Raji (cell line): ENCODE results near the gene CLDN5.

Source experiments
- POLR2A ChIP-seq: IDR thresholded peaks from 2 replicates; pipeline ENCODE4 v1.6.1; 2011; ENCODE audit warnings: low read depth, low read length, control low read depth; ENCODE audit not compliant: insufficient read depth

CLDN5 gene

DNA sequence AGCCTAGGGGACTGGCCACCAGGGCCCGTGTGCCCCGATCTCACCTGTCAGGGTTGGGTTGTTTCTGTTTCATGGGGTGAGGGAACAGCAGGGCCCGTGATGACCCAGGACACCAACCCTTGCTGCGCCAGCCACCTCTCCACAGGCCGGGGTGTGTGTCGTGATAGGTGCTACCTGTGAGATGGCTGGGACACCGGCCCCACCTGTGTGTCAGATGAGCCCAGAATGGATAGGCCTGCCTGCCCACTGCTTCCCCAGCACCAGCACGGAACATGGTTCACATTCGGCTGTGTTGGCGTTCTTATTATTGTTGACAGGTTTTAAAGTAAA, 7.1 kb downstream of the CLDN5 start:
- no peak for TF ChIP-seq POLR2A

DNA sequence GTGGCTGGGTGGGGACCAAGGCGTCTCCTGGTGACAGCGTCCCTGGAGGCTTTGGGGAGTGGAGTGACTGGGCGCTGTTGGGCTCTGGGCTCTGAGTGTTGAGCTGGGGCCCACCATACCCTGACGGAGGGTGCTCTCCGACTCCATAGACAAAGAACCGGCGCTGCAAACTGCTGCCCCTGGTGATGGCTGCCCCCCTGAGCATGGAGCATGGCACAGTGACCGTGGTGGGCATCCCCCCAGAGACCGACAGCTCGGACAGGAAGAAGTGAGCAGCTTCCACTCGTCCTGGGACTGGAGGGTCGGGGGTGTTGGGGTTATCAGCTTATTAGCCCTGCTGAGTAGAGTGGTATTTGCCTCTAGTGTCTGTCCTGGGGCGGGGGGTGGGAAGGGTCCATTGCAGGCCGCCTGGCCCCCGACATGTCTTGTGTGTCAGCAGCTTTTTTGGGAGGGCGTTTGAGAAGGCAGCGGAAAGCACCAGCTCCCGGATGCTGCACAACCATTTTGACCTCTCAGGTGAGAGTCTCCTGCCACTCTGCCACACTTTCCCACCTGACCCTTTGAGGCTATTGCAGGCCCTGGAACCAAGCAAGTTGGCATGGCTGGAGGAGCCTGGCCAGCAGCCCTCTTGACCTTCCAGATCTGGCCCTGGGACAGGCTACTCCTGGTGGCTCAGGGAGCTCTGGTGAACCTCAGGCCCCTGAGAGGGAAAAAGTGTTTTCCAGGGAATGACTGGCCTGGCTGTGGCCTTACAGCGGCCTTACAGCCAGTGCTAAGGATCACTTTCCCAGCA, 7.6 kb downstream of the CLDN5 start:
- no peak for TF ChIP-seq POLR2A

- no peak for TF ChIP-seq POLR2A
Observed at GRCh38 chr22:19515654-19516377, 8.4 kb downstream of the CLDN5 start.

GRCh38 chr22:19514831-19515565, 9.2 kb downstream of the CLDN5 start:
- no peak for TF ChIP-seq POLR2A

DNA sequence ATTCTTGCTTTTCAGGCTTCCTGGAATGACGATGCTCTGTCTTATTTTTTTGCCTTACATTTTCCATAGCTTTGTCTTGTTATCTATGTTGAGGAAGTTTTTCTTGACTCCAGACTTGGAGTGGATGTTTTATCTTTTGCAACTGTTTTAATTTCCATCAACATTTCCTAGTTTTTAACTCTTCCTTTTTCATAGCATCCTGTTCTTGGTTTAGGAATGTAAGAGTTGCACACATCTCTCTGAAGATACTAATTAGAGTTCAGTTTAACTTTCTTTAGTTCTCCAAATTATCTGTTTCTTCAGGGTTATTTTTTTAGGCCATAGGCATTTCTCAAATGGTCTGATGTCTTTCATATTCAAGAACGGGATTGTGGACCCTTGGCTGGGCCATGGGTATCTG, 10.4 kb downstream of the CLDN5 start:
- TF ChIP-seq POLR2A = no peak

DNA sequence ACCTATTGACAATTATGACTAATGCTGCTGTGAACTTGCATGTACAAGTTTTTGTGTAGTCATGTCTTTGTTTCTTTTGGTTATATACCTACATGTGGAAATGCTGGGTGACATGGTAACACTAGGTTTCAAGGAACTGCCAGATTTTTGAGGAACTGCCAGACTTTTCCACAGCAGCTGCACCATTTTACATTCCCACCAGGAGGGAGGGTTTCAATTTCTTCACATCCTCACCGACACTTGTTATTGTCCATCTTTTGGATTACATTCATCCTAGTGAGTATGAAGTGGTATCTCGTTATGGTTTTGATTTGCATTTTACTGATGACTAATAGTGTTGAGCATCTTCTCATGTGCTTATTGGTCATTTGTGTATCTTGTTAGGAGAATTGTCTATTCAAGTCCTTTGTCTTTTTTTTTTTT, 13.3 kb downstream of the CLDN5 start:
- no peak for TF ChIP-seq POLR2A

GRCh38 chr22:19509923-19510322, 14.3 kb downstream of the CLDN5 start:
- no peak for TF ChIP-seq POLR2A

DNA sequence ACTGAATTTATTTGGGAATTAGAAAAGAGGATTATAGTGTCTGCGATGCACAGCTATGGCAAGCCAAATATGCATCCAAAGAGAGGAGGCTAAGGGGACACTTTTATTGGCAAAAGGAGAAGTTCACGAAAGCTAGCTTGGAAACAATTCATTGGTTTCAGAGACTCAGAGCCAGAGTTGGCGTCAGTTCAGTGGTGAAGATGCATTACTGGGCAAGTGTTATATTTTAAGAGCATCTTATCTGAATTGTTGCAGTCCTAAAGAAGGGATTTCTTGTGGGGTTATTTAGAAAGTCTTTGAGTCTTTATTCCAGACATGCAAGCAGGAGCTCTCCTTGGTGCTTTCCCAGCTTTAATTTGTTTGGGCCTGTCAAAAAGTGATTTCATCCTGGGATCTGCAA, 15.0 kb downstream of the CLDN5 start:
- no peak for TF ChIP-seq POLR2A

DNA sequence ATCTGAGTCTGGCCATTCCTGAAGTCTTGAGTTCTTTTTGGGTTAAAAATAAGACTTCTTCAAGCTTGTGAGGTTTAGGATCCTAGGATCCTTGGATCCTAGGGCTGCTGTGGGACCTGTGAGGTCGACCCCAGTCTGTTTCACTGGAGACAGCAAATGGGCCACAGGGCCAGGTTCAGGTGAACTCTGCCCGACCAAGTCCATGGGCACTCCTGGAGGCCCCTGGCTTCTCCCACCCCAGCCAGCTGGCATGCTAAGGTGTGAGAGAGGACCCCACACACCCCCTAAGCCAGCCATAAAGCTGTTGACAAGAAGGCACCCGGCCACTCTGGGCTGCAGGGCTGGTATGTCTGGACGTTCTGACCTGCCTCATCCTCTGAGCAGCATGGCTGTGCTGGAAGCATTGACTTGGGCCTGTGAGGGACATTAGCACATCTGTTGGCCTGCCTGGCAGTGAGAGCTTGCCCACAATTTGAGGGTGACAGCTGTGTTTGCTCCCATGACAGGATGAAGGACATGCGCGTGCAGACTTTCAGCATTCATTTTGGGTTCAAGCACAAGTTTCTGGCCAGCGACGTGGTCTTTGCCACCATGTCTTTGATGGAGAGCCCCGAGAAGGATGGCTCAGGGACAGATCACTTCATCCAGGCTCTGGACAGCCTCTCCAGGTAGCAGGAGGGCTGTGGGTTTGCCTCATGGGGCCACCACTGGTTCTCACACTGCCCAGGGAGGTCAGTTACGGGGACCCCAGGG, 16.0 kb downstream of the CLDN5 start:
- no peak for TF ChIP-seq POLR2A

- TF ChIP-seq POLR2A = no peak
Observed at GRCh38 chr22:19507534-19507861, 16.7 kb downstream of the CLDN5 start.

DNA sequence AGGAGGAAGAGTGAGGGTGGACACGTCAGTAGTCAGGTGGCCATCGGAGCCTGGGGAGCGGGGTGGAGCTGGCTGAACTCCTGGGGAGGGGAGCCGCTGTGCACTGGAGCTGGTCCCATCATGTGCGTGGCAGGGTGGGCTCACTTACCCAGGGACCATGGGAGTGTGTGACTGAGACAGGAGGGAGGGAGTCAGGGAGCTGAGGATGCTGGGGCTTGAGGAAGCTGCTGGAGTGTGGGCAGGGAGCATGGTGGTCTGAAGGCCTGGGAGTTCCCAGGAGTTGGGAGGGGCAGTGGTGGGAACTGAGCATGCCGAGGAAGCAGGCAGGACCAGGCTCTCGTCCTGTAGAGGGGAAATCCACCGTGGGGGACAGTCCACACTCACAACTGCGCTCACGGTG, 18.0 kb downstream of the CLDN5 start:
- no peak for TF ChIP-seq POLR2A

- TF ChIP-seq POLR2A = no peak
Observed at GRCh38 chr22:19505735-19506126, 18.5 kb downstream of the CLDN5 start.

DNA sequence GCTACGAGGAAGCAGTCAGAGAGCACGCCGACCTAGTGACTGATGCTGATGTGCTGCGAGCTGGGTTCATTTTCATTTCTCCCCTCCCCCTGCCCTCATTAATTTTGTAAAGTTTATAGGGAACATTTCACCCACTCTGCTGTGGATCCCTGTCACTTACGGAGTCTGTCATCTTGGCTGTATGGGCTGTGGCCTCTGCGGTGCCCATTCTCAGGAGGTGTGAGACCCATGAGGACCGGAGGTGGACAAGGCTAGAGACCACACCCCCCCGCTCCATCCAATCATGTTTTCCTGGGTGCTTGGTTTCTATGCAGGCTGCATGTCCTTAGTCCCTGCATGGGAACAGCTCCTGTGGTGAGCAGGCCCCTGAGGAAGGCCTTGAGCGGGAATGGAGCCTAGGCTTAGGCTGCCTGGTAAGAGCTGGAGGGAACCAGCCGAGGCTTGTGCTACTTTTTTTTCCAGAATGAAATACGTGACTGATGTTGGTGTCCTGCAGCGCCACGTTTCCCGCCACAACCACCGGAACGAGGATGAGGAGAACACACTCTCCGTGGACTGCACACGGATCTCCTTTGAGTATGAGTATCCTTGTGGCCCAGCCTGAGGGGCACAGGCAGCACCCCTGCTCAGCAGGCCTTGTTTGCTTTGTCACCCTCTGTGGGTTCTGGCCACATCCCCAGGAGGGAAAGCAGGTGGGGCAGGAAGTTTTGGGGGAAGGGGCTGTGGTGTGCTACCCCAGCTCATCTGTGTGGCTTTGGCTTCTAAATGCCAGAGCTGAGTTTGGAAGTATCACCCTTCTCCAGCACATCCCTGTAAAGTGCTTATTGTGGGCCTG, 19.1 kb downstream of the CLDN5 start:
- TF ChIP-seq POLR2A = no peak

DNA sequence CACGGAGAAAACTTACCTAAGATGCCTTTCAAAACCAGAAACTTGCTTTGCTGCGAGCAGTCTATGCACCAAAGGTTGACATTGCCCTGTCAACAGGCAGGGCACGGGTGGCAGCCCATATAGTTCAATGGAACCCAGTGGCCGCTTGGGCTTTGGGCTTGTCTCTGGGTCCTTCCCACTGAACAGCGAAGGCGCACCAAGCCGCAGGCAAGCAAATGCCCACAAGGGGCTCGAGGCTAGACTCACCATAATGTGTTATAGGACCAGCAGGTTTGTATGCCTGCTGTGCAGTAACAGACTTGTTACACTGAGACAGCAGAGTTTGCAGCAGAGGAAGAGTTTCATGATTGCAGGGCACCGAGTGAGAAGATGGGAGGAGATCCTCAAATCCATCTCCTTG, 20.3 kb downstream of the CLDN5 start:
- no peak for TF ChIP-seq POLR2A
